Lower lobe of right lung (tissue), 2 donors: ENCODE measurements around the gene SETD1B. TPM values are rescaled to one million over a fixed set of nuclear protein-coding genes. Genes with fewer than 3 reads are reported as not detected.
"Not testable (repeated sequence)": the region's sequence is repeated elsewhere in the genome, so short reads cannot be mapped to it uniquely, and the experiment has no call there.

Experiments
- ATAC-seq, 2 donors: fragments of 200-7000 bp; cut with Tn5 transposase; one replicate each; pipeline ENCODE4 v1.9.1; 2020 to 2022; ENCODE audit warnings: mild to moderate bottlenecking in 2 of 2, moderate library complexity in 2 of 2
- DNase-seq: peaks from one replicate; pipeline ENCODE4 v3.0.0-alpha.2; 2020
- H3K27ac ChIP-seq: fragments of 200-600 bp; one replicate; pipeline ENCODE4 v1.8.0; 2022
- H3K27me3 ChIP-seq: fragments of 200-600 bp; one replicate; pipeline ENCODE4 v1.8.0; 2022; ENCODE audit warnings: low read depth
- H3K36me3 ChIP-seq: fragments of 200-600 bp; one replicate; pipeline ENCODE4 v1.8.0; 2022; ENCODE audit warnings: mild to moderate bottlenecking
- H3K4me1 ChIP-seq: fragments of 200-600 bp; one replicate; pipeline ENCODE4 v1.8.0; 2022
- H3K4me3 ChIP-seq: fragments of 200-600 bp; one replicate; pipeline ENCODE4 v1.8.0; 2022; ENCODE audit warnings: mild to moderate bottlenecking
- H3K9me3 ChIP-seq: fragments of 200-600 bp; one replicate; pipeline ENCODE4 v1.8.0; 2022
- CTCF ChIP-seq: fragments of 200-600 bp; IDR thresholded peaks from one replicate; pipeline ENCODE4 v1.8.0; 2022; ENCODE audit warnings: antibody characterized with exemption, mild to moderate bottlenecking
- intact Hi-C: fragments of 100-400 bp; cut with DNase I; formaldehyde crosslinking; loops from one replicate; pipeline ENCODE4 v1.11.0; 2022
- total RNA-seq: library from RNA; stranded (reverse); fragmentation: NEBNext Ultra II Directional; extraction: Animal tissue kit (Norgen Biotek cat#: 25700); gene quantifications from one replicate; pipeline ENCODE4 v1.2.1, GENCODE V29; 2021
- donor health status: DM: no; HTN: yes; CAD: no; lungs with severe emphysema.

SETD1B gene
- total RNA-seq, 1 donor from 2014 or later: 19.7 TPM

DNA sequence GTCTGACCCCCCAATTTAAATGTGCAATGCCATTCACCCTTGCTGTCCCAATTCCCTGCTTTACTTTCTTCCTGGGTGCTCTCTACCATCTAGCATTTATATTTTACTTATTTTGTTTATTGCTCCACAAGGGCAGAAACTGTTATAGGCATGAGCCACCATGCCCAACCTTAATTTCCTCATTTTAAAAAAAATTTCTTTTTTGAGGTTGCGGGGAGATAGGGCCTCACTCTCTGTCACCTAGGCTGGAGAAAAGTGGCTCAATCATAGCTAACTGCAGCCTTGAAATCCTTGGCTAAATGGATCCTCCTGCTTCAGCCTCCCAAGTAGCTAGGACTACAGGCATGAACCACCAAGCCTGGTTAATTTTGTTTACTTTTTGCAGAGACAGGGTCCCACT, 41.9 kb downstream of the SETD1B start:
- no peaks in the 10 kb centered on the region for H3K27me3 ChIP-seq
- no peak for DNase-seq
- H3K9me3 ChIP-seq: no peaks in the 10 kb centered on the region
- H3K4me3 ChIP-seq: no peak overlapping the region
- no peak overlapping the region for H3K27ac ChIP-seq
- H3K4me1 ChIP-seq: no peaks in the 10 kb centered on the region
- no peak for ATAC-seq
- no peak for TF ChIP-seq CTCF
- H3K36me3 ChIP-seq: no peaks in the 10 kb centered on the region
- intact Hi-C loops: no loop called here

- no peaks in the 10 kb centered on the region for H3K27me3 ChIP-seq
- no peak for DNase-seq
- ATAC-seq: no peak
- H3K4me3 ChIP-seq: no peak overlapping the region
- H3K9me3 ChIP-seq: no peaks in the 10 kb centered on the region
- no peaks in the 10 kb centered on the region for H3K36me3 ChIP-seq
- H3K27ac ChIP-seq: no peak overlapping the region
- intact Hi-C loops: no loop called here
- TF ChIP-seq CTCF: no peak
- no peaks in the 10 kb centered on the region for H3K4me1 ChIP-seq
These were observed 45.4 kb downstream of the SETD1B start for GRCh38 chr12:121849211-121849610.

GRCh38 chr12:121849665-121850064, 45.9 kb downstream of the SETD1B start:
- ATAC-seq (peak; percentile 19 to 43), DNase-seq (no peak)
- Histone ChIP-seq H3K27me3 (no peaks in the 10 kb centered on the region), H3K9me3 (no peaks in the 10 kb centered on the region), H3K4me1 (no peaks in the 10 kb centered on the region), H3K4me3 (no peak overlapping the region), H3K27ac (no peak overlapping the region), H3K36me3 (no peaks in the 10 kb centered on the region)
- TF ChIP-seq CTCF: no peak
- intact Hi-C loops: no loop called here

- not testable (repeated sequence) for DNase-seq, ATAC-seq, H3K4me3 ChIP-seq
These were observed 48.6 kb downstream of the SETD1B start for GRCh38 chr12:121852392-121852791.

DNA sequence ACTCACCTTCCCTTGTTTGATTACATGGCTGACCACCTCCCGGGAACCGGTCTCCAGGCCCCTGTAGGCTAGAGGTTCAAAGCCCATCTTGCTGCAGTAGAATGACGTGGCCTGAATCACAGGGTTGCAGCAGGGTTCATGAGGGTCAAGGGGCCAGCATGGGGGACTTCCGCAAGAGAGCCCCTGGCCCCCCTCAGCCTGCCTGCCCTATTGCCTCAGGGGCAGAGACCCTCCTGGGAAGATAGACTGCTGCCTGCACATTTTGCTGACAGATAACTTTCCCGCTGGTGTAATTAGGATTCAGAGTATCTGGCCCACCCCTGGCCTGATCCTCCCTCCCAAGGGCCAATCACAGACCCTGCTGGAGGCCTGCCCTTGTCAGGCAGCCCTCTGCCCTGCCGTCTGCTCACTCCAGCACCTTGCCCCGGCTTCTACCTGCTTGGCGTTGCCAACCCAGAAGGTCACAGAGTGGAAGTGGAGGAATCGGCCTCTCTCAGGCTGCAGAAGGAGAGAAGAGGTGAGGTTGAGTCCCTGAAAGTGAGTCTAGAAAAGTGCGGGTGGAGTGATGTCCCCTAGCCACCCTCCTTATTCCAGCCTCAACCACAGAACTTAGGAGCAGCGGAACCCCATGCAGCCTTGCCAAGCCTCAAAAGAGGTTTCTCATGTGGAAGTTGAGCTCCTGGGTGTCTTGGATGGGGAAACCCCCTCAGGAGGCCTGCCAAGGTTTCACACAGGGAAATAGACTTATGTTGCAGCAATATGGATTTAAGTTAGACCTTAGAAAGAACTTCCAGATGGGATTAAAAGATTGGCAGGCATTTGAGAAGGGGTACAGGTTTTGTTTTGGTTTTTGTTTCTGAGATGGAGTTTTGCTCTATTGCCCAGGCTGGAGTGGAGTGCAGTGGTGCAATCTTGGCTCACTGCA, 53.8 kb downstream of the SETD1B start:
- Histone ChIP-seq H3K27ac (peak overlapping the region; percentile 78), H3K36me3 (no peaks in the 10 kb centered on the region), H3K4me3 (no peak overlapping the region), H3K27me3 (no peaks in the 10 kb centered on the region), H3K9me3 (no peaks in the 10 kb centered on the region), H3K4me1 (peaks cover 9% of the 10 kb centered on the region)
- DNase-seq (no peak), ATAC-seq (no peak)
- intact Hi-C loops: no loop called here
- no peak for TF ChIP-seq CTCF

More at GRCh38 chr12:121852392-121852791, 48.6 kb downstream of the SETD1B start:
- H3K9me3 ChIP-seq, H3K27me3 ChIP-seq, H3K27ac ChIP-seq, H3K36me3 ChIP-seq, H3K4me1 ChIP-seq, intact Hi-C loops: not testable (repeated sequence)

- TF ChIP-seq CTCF: no peak
- intact Hi-C loops: no loop called here
- H3K4me3 ChIP-seq: no peak overlapping the region
These were observed 54.5 kb downstream of the SETD1B start for GRCh38 chr12:121858318-121858661.

More at GRCh38 chr12:121858318-121858661, 54.5 kb downstream of the SETD1B start:
- H3K27me3 ChIP-seq: no peaks in the 10 kb centered on the region
- DNase-seq: no peak
- no peaks in the 10 kb centered on the region for H3K9me3 ChIP-seq
- peaks cover 9% of the 10 kb centered on the region for H3K4me1 ChIP-seq
- no peak for ATAC-seq
- H3K36me3 ChIP-seq: no peaks in the 10 kb centered on the region
- H3K27ac ChIP-seq: peak overlapping the region; percentile 78
